ENCODE results near the gene CREB5.

DNA sequence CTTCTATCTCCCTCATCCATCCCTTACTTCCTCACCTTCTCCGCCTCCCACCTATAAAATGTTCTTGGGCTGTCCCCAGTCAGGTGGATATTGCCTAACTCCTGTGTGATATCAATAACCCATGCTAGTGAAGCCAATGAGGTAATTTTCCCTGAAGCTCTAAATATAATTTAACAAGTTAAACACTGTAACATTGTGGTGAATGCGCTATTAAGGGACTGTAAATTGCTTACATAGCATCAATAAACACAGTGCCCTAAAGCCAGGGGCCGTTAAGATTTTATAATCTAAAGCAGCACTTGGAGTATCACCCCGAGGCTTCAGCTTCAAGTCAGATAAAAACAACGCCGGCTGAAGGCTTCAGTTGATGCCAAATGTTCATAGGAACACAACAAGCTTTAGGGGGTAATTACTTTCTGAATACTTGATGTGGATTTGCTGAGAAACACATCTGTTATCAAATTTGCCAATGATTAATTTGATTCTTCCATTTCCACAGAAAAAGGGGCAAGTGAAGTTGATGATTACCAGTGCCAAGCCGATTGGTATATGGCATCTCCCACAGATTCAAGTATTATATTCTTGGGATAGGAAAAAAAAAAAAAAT is 138.4 kb downstream of the CREB5 start:
- TF ChIP-seq ARNTL (CRISPR knock-in tag; IDR thresholded peaks at IDR 0.05; ENCODE audit: borderline replicate concordance, low read depth) (no peak), PPARA (CRISPR knock-in tag; IDR thresholded peaks at IDR 0.05; ENCODE audit: borderline replicate concordance) (no peak), ZNF565 (CRISPR knock-in tag; conservative IDR thresholded peaks at IDR 0.05; ENCODE audit: low read depth) (no peak), TSHZ2 (CRISPR knock-in tag; IDR thresholded peaks at IDR 0.05) (no peak), TCF4 (CRISPR knock-in tag; IDR thresholded peaks at IDR 0.05; ENCODE audit: borderline replicate concordance) (no peak), ESRRG (CRISPR knock-in tag; IDR thresholded peaks at IDR 0.05) (no peak), ZC3H10 (CRISPR knock-in tag; IDR thresholded peaks at IDR 0.05) (no peak), ZFP30 (CRISPR knock-in tag; IDR thresholded peaks at IDR 0.05) (no peak), RARB (CRISPR knock-in tag; IDR thresholded peaks at IDR 0.05) (no peak), ZNF8 (CRISPR knock-in tag; IDR thresholded peaks at IDR 0.05) (no peak)
- TF ChIP-seq, protein P1, sequence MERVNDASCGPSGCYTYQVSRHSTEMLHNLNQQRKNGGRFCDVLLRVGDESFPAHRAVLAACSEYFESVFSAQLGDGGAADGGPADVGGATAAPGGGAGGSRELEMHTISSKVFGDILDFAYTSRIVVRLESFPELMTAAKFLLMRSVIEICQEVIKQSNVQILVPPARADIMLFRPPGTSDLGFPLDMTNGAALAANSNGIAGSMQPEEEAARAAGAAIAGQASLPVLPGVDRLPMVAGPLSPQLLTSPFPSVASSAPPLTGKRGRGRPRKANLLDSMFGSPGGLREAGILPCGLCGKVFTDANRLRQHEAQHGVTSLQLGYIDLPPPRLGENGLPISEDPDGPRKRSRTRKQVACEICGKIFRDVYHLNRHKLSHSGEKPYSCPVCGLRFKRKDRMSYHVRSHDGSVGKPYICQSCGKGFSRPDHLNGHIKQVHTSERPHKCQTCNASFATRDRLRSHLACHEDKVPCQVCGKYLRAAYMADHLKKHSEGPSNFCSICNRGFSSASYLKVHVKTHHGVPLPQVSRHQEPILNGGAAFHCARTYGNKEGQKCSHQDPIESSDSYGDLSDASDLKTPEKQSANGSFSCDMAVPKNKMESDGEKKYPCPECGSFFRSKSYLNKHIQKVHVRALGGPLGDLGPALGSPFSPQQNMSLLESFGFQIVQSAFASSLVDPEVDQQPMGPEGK (CRISPR knock-in tag; IDR thresholded peaks at IDR 0.05; ENCODE audit: borderline replicate concordance), result no peak
- TF ChIP-seq, protein P2, sequence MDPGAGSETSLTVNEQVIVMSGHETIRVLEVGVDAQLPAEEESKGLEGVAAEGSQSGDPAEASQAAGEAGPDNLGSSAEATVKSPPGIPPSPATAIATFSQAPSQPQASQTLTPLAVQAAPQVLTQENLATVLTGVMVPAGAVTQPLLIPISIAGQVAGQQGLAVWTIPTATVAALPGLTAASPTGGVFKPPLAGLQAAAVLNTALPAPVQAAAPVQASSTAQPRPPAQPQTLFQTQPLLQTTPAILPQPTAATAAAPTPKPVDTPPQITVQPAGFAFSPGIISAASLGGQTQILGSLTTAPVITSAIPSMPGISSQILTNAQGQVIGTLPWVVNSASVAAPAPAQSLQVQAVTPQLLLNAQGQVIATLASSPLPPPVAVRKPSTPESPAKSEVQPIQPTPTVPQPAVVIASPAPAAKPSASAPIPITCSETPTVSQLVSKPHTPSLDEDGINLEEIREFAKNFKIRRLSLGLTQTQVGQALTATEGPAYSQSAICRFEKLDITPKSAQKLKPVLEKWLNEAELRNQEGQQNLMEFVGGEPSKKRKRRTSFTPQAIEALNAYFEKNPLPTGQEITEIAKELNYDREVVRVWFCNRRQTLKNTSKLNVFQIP (CRISPR knock-in tag; IDR thresholded peaks at IDR 0.05; ENCODE audit: borderline replicate concordance, low read depth), result no peak
- TF ChIP-seq, protein P3, sequence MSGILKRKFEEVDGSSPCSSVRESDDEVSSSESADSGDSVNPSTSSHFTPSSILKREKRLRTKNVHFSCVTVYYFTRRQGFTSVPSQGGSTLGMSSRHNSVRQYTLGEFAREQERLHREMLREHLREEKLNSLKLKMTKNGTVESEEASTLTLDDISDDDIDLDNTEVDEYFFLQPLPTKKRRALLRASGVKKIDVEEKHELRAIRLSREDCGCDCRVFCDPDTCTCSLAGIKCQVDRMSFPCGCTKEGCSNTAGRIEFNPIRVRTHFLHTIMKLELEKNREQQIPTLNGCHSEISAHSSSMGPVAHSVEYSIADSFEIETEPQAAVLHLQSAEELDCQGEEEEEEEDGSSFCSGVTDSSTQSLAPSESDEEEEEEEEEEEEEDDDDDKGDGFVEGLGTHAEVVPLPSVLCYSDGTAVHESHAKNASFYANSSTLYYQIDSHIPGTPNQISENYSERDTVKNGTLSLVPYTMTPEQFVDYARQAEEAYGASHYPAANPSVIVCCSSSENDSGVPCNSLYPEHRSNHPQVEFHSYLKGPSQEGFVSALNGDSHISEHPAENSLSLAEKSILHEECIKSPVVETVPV (CRISPR knock-in tag; IDR thresholded peaks at IDR 0.05), result no peak
- TF ChIP-seq, protein P4, sequence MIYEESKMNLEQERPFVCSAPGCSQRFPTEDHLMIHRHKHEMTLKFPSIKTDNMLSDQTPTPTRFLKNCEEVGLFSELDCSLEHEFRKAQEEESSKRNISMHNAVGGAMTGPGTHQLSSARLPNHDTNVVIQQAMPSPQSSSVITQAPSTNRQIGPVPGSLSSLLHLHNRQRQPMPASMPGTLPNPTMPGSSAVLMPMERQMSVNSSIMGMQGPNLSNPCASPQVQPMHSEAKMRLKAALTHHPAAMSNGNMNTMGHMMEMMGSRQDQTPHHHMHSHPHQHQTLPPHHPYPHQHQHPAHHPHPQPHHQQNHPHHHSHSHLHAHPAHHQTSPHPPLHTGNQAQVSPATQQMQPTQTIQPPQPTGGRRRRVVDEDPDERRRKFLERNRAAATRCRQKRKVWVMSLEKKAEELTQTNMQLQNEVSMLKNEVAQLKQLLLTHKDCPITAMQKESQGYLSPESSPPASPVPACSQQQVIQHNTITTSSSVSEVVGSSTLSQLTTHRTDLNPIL (CRISPR knock-in tag; IDR thresholded peaks at IDR 0.05; ENCODE audit: low read depth), result no peak

Data from SK-N-SH treated with all-trans-retinoic acid at 6 μM for 48 hours (cell line).